ENCODE results near the gene GCN1.
"Not testable (repeated sequence)": the region's sequence is repeated elsewhere in the genome, so short reads cannot be mapped to it uniquely, and the experiment has no call there.

The GCN1 gene

GRCh38 chr12:120228291-120229070 lies 34.0 kb upstream of the GCN1 start:
- peak; percentile 90 for DNase-seq

DNA sequence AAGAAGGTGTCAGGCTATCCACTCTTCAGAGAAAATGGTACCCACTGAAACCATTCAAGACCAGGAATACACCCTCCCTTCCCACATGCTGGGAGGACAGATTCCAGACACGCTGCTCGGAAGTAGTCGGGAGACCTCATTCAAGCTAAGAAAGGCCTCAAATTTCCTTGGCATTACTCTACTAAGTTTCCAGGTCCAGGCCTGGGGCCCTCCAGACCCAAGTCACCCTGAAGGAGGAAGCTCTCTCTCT lies 33.5 kb upstream of the GCN1 start:
- DNase-seq, result peak; percentile 53

GRCh38 chr12:120227233-120228040 lies 32.9 kb upstream of the GCN1 start:
- peak; percentile 53 for DNase-seq

DNA sequence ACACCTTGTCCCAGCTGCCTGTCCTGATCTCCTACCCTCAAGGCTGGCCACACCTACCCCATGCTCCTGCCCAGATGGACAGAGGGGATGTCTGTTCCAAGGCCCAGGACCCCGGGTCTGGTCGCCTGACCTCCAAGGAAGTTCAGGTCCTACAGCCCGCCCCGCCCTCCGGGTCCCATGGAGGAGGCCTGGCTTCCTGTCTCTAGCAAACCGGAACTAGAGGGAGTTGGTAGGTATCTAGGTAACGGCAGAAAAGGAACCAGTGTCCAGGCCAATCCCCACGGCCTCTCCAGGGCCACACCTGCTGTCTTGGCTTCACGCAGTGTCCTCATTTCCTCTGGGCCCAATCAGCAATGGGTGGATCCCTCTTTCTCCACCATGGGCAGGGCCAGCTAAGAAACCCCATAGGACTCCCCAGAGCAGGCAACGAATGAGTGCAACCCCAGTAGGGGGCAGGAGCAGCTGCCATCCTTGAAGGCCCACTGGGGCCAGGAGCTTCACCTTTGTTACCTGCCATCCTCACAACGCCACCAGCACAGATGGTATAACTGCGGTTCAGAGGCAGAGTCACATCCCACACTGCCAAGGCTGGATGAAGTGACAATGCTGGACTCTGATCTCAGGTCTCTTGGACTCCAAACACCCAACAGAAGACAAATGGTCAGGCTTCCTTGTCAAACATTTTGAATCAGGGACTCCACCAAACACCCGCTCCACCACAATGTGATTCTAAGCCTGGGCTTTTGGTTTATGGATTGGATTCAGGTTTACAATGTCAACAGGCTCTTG lies 31.5 kb upstream of the GCN1 start:
- peak; percentile 90 for DNase-seq

DNA sequence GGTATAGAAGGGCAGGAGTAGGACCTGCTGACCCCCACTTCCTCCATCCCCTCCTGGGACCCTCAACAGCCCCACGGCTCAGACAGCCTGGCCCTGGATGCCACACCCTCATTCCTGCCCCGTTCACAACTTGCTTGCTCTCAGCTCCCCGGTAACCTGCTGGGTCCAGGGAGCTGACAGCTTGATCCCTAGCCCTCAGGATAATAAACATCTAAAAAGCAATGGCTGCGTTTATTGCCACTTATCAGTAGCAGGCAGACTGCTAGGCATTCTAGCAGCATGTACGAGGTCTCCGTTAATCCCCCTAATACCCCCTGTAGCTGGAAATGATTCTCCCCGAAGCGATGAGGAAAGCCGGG lies 30.7 kb upstream of the GCN1 start:
- DNase-seq, result peak; percentile 18

GRCh38 chr12:120224304-120225199 lies 30.0 kb upstream of the GCN1 start:
- DNase-seq, result peak; percentile 77

GRCh38 chr12:120223458-120224303 lies 29.2 kb upstream of the GCN1 start:
- no peak for DNase-seq

DNA sequence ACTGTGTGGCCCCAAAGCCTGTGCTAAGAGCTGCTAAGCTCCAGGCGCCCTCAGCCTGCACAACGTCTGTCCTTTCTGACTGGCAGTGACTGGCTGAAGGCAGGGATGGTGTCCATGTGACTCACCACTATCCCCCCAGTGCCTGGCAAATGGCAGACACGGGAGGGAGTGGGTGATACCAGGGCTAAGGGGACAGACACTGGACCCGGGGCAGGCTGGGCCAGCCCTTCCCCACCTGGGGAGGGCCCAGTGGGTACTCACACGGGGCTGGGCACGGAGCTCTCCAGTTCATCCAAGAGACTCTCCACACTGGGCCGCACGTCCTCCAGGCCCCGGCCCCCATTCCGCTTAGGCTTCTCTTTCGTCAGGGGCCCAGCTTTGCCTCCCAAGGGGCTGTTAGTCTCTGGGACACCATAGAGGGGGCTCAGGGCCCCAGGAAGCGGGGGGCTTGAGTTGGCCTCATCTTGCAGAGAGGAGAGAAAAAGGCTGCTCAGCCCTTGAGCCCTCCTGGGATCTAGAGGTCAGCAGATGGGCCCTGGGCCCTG lies 27.8 kb upstream of the GCN1 start:
- no peak for DNase-seq

- no peak for DNase-seq
These were observed 27.0 kb upstream of the GCN1 start for GRCh38 chr12:120221576-120221900.

DNA sequence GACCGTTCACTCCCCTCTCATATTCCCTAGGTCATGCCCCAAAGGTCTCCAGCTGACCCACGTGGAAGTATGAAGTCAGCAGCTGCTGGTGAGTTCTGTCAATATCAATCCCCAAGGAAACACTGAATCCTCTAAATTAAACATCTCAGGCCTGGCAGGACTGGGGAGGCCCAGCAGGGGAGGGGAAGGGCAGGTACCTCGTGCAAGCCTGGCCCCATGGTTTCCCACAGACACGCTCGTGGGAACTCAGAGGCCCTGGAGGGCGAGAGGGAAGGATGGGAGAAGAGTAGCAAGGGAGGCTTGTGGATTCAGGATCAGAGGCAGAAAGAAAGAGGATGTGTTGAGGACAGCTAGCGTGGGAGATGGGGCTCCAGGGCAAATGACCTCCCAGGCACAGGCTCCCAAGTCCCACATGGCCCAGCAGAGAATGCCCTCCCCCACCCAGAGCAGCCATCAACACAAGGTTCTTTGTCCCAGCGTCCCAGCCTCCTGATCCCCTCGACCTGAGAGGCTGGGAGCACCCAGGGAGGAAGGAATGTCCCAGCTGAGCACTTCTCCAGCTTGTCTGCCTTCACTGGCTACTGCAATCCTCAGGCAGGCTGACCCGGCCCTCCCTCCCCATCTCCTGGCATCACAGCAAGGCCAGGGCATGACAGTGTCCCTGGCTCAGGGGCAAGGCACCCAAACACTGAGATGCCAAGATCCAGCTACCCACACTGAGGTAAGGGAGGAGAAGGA lies 26.5 kb upstream of the GCN1 start:
- no peak for DNase-seq

DNA sequence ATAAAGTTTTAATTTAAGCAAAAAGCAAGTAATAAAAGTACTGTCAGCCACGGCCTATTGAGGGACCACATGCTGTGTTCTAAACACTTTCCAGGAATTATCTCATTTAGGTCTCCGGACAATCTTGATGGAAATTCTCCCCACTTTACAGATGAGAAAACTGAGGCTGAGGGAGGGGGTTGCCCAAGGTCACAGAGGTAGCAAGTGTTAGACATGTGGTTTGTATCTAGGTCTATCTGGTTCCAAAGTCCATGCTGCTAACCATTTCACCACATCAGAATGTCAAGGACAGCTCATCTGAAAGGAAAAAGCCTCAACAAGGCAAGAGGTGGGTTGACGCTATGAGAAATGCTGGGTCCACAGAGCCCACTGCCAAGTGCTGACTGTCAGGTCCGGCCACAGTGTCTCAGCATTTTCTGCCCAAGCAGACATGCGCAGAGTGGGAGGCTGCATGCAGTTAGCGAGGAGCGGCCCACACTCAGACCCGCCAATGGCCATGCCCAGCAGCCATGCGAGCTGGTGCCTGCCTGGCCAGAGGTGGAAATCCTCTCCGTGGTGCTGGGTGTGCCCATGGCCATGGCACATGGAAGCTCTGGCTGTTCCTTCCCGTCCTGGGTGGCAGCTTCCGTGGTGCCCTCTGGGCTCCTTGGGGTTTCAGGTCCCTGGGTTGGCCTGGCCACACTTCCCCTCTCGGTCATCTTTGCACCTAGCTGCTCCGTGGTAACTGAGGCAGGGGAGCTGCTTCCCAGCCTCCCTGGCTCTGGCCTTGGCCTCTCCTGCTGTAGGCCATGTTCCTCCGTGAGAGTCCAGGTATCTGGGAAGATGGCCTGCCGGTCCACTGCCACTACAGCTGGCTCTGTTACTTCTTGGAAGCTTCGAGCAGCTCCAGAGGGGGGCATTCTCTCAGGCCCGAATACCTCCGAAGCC lies 24.4 kb upstream of the GCN1 start:
- no peak for DNase-seq

DNA sequence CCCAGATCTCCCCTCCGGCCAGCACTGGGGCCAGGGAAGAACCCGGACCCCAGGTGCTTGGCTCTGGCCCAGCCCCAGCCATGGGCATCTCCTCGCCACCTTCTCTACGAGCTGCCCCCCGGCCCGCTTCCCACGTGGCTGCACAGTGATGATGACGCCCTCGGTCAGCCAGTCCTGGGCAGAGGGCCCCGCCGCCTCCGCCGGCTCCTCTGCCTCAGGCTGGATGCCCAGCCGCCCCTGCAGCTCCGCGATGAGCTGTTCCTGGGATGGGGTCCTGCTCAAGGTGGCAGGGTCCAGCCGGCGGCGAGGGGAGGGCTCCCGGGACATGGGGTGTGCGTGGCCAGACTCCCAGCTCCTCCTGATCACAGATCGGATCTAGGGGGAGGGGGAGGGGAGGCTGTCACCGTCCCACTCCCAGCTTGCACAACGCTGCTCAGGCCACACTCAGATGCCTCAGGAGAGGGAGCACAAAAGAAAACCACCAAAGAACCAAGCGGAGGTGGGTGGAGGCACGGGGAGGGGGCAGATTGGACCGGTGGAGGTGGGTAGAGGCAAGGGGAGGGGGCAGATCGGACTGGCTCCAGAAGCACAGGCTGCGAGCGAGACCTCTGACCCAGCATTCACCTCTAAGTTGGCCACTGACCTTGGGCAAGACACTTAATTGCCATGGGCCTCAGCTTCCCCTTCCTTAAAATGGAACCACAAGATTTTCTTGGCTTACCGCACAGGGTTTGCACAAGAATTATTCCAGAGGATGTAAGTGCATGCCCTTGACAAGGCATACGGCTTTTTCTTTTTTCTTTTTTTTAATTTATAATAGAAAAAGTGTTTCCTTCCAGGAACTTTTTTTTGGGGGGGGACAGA lies 22.5 kb upstream of the GCN1 start:
- no peak for DNase-seq

DNA sequence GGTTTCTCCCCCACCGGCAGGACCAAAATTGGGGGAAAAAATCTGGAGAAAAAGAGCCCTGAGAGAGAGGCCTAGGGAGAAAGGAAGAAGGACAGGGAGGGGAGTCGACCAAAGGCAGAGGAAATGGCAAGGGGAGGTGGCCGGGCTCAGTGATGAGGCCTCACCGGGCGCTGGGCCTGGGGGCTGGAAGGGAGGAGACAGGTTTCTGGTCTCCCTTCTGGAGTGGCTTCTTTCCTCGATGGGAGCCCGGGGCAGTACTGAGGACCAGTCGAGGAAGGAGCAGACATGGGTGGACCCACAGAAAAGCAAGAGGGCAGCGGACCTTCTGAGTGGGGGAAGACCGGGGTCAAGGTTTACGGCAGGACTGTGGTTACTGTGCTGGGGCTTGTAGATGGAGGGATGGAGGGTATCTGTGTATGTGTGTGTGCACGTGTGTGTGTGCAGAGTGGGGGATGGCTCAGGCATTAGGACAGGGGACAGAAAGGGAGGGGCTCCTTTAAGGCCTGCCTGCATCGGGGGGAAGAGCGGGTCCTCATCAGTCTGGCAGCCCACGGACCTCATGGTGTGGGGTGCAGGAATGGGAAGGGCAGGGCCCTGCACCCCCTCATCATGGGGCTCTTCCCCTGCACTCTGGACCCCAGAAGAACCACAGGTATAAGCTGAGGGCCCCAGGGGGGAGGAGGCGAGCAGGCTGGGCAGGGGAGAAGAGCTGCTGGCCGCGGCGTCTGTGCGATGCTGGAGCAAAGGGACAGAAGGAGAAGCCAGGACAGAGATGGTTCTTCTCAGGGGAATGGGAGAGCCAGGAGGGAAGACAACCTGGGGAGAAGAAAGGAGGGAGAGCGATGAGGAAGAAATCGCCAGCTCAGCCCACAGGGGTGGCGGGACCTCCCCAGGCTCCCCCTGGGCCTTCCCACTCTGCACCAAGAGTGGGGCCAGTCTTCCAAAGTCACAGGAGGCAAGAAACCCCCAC lies 21.5 kb upstream of the GCN1 start:
- no peak for DNase-seq

DNA sequence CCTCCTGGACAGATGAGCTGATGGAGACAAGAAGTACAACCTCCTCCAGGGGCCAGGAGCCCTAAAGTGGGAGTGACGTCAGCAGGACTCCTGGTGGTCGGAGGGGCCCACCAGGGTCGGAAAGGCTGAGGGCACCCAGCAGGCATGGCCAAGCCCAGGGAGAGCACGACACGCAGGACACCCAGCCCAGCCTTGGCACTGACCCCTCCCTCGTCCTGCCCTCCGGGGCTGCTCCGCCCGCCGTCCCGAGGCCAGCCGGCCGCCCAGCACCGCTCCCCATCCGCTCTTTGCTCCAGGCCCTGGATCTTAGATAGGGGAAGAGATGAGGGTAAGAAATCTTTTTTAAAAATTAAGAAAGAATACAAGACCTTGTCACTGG lies 20.8 kb upstream of the GCN1 start:
- DNase-seq, result no peak

GRCh38 chr12:120214626-120215356 lies 20.3 kb upstream of the GCN1 start:
- DNase-seq, result no peak

DNA sequence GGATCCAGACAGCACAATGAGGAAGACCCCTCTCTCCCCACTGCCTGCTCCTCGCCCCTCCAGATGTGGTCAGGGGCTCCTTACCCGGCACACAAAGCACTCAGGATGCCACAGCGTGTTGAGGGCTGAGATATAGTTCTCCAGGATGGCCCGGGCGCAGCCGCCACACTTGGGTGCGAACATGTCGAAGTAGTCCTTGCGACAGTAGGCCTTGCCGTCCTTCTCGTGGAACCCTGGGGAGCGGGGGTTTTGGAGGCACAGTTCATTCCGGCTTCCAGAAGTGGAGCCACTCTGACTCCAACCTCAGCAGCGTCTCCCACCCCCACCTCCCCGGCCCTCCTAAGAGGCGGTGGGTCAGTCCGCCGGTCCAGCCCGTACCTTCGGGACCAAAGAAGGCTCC lies 19.2 kb upstream of the GCN1 start:
- no peak for DNase-seq

- DNase-seq, result not testable (repeated sequence)
These were observed 18.7 kb upstream of the GCN1 start for GRCh38 chr12:120213182-120213581.
